Measurements from ENCODE around the gene SYT15.

DNA sequence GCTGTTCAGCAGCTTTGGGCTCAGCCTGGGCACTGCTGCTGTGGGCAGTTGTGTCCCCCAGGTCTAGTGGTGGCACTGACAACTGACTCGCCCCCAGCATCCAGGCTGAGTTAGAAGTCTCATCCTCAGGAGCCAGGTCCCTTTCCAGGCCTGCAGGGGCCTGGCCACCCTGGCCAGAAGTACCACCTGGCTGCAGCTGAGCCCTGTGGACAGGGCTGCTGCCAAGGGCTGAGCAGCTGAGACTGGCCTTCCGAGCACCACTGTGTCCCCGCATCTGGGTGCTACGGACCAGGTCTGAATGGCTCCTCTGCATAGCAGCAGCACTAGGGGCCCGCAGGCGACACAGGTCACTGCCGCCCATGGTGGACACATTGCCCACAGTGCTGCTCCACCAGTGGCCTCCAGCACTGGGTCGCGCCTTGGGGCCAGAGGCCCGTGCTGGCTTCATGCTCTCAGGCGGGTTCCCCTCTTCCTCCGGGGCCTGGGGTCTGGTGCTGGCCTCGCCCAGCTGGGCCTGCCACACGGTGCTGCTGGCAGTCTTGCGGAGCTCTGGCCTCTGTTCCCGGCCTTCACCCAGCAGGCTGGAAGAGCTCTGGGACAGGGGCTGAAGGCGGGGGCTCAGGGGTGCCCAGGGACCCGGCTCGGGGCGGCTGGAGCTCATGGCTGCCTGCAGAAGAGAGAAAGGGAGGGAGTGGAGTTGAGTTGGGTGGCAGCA lies 28.7 kb upstream of the SYT15 start:
- no peak for TF ChIP-seq EZH2 (IDR thresholded peaks at IDR 0.05; ENCODE audit: insufficient read depth, low read length)
- TF ChIP-seq, protein P1, sequence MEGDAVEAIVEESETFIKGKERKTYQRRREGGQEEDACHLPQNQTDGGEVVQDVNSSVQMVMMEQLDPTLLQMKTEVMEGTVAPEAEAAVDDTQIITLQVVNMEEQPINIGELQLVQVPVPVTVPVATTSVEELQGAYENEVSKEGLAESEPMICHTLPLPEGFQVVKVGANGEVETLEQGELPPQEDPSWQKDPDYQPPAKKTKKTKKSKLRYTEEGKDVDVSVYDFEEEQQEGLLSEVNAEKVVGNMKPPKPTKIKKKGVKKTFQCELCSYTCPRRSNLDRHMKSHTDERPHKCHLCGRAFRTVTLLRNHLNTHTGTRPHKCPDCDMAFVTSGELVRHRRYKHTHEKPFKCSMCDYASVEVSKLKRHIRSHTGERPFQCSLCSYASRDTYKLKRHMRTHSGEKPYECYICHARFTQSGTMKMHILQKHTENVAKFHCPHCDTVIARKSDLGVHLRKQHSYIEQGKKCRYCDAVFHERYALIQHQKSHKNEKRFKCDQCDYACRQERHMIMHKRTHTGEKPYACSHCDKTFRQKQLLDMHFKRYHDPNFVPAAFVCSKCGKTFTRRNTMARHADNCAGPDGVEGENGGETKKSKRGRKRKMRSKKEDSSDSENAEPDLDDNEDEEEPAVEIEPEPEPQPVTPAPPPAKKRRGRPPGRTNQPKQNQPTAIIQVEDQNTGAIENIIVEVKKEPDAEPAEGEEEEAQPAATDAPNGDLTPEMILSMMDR (IDR thresholded peaks at IDR 0.05; ENCODE audit: insufficient read depth, low read depth, low read length): no peak

Measured in astrocyte (in vitro differentiated cells and primary cell).